GM12801 (cell line): Measurements from ENCODE around the gene ACAP3.

ENCODE experiments used
- CTCF ChIP-seq: IDR thresholded peaks from one replicate; pipeline ENCODE4 v1.5.1; 2011; ENCODE audit warnings: control low read depth; ENCODE audit not compliant: insufficient read length; ENCODE audit errors: extremely low read depth

Gene ACAP3

GRCh38 chr1:1278620-1279019 is 29.1 kb downstream of the ACAP3 start:
- TF ChIP-seq CTCF, result no peak

- TF ChIP-seq CTCF, result no peak
Observed at GRCh38 chr1:1275836-1276235, 31.9 kb downstream of the ACAP3 start.

GRCh38 chr1:1274931-1275431 is 32.7 kb downstream of the ACAP3 start:
- TF ChIP-seq CTCF, result no peak

- TF ChIP-seq CTCF, result no peak
Observed at GRCh38 chr1:1274299-1274930, 33.3 kb downstream of the ACAP3 start.

- no peak for TF ChIP-seq CTCF
Observed at GRCh38 chr1:1273512-1274298, 34.0 kb downstream of the ACAP3 start, which contains the start of gene UBE2J2. UBE2J2 (minus strand) TSS chr1:1273854; CDS start chr1:1267992, 5,862 bp downstream.

GRCh38 chr1:1273209-1273511 is 34.6 kb downstream of the ACAP3 start:
- no peak for TF ChIP-seq CTCF

GRCh38 chr1:1272341-1273208 is 35.2 kb downstream of the ACAP3 start:
- no peak for TF ChIP-seq CTCF
